HL-60/S4 treated with retinoic acid at 250 ng/mL for 4 days and 3 days (cell line): Measurements from ENCODE around the gene PHF13.
"Not testable (repeated sequence)": the region's sequence is repeated elsewhere in the genome, so short reads cannot be mapped to it uniquely, and the experiment has no call there.

ENCODE experiments used
- in situ Hi-C: fragments of 300-500 bp; cut with MboI; formaldehyde crosslinking; loops from 2 replicates; pipeline ENCODE4 v1.7.0; 2022; ENCODE audit warnings: low sequenced_read_pairs

The PHF13 gene

DNA sequence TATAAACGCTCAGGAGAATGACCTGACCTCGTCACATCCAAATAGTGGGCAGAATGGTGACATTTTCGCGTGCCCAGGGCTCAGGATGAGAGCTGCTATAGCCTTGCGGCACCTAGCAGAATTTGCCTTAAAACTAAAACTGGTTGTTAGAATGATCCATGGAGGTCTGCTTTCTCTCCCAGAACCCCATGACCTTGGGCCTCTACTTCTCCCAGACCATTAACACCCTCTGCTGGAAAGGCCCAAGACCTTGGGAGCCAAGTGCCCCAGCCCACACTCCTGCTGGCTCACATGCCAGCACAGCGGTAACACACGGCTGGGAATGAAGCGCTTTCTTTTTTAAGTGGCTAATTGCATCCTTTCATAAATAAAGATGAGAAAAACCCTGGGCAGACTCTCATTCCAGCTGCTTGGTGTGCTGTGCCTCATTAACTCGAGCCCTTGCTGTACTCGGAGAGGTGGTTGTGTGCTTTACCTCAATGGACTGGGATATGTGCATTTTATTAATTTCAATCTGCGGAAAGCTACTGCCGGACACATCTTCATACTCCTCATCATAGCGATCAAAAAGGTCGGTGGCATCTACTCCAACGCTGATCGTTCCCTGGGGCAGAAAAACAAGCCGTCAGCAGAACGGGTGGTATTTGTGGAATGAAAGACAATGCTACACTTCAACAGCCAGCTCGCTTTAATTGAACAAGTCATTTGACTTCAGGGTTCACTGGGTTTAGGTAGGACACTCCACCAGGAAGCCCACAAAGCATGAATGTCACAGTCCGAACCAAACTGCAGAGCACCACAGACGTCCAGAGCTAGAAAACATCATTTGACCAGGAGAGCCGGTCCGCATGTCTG is 40.1 kb downstream of the PHF13 start:
- in situ Hi-C loops = no loop called here

DNA sequence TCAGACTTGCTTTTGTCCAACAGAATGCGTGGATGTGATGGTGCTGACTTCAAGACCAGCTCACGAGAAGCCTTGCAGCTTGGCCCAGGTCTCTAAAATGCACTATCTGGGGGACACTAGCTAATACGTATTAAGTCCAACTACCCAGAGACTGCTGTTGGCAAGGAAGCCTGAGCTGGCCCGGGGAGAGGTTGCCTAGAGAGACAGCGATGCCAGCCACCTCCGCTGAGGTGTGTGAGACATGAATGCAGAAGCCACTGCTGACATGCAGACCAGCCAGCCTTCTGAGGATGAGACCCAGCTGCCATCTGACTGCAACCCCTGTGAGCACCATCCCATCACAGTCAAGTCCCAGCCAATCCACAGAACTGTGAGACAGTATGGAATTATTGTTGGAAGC is 43.6 kb downstream of the PHF13 start:
- in situ Hi-C loops = no loop called here

- in situ Hi-C loops = no loop called here
Measured at GRCh38 chr1:6658359-6659060, 45.0 kb downstream of the PHF13 start.

- in situ Hi-C loops = no loop called here
Measured at GRCh38 chr1:6660415-6661049, 47.0 kb downstream of the PHF13 start.

GRCh38 chr1:6662468-6662867 is 48.9 kb downstream of the PHF13 start:
- in situ Hi-C loops = not testable (repeated sequence)

GRCh38 chr1:6666696-6667095 is 53.2 kb downstream of the PHF13 start:
- in situ Hi-C loops = no loop called here

GRCh38 chr1:6667139-6667538 is 53.6 kb downstream of the PHF13 start:
- in situ Hi-C loops = no loop called here

DNA sequence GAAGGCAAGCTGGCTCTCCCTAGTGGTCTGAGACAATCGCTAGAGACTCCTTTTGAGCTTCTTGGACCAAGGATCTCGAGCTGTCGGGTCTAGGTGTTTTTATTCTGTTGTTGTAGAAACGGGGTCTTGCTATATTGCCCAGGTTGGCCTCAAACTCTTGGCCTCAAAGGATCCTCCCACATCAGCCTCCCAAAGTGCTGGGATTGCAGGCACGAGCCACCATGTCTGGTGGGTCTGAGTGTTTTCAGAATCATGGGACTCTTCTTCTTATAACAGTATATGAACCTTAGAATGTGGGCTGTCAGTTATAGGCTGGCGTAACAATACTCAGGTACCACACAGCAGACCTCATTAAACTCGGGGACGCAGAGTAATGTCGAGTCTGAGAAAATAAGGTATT is 55.0 kb downstream of the PHF13 start:
- in situ Hi-C loops = no loop called here

DNA sequence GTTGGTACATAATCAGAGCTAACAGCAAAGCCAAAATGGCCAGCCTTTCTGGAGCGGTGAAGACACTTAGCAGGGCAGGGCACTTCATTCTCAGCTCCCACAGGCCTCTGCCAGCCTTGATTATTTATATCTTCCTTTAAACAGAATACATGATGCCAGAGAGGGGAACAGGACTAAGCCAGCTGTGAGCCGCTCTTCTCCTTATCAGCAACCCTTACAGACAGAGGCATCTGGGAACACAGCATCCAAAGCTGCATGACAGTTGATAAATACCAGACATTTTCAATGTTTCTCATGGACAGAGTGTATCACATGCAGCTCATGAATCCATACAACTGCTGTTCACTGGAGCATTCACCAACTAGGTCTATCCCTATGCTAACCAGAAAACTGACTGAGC is 59.0 kb downstream of the PHF13 start:
- in situ Hi-C loops = no loop called here
